Adipocyte (in vitro differentiated cells): ENCODE data around the gene HDLBP.

Source experiments
- DNase-seq: peaks from one replicate; pipeline ENCODE4 v3.0.0-alpha.2; 2015; ENCODE audit warnings: low read depth
- H3K27me3 ChIP-seq: replicated peaks from 2 replicates; pipeline ENCODE4 v1.7.0; 2013; ENCODE audit warnings: mild to moderate bottlenecking, low read length, moderate library complexity; ENCODE audit not compliant: control insufficient read depth, insufficient read depth
- H3K36me3 ChIP-seq: 2 replicates; pipeline ENCODE4 v1.7.0; 2013; ENCODE audit warnings: low read length, mild to moderate bottlenecking, moderate library complexity; ENCODE audit not compliant: control insufficient read depth, insufficient read depth, severe bottlenecking
- H3K4me1 ChIP-seq: 2 replicates; pipeline ENCODE4 v1.7.0; 2013; ENCODE audit warnings: mild to moderate bottlenecking, low read length, moderate library complexity; ENCODE audit not compliant: control insufficient read depth, insufficient read depth
- H3K4me3 ChIP-seq: 2 replicates; pipeline ENCODE4 v1.7.0; 2013; ENCODE audit warnings: mild to moderate bottlenecking, low read length, moderate library complexity
- H3K9ac ChIP-seq: 2 replicates; pipeline ENCODE4 v1.7.0; 2013; ENCODE audit warnings: mild to moderate bottlenecking, low read length, moderate library complexity
- H3K9me3 ChIP-seq: 2 replicates; pipeline ENCODE4 v1.7.0; 2013; ENCODE audit warnings: mild to moderate bottlenecking, low read length, moderate library complexity; ENCODE audit not compliant: control insufficient read depth

The HDLBP gene

GRCh38 chr2:241232736-241233575 lies 82.5 kb downstream of the HDLBP start:
- H3K4me1 ChIP-seq: no peaks in the 10 kb centered on the region
- H3K27me3 ChIP-seq: no peaks in the 10 kb centered on the region
- no peak overlapping the region for H3K4me3 ChIP-seq
- no peak for DNase-seq
- no peaks in the 10 kb centered on the region for H3K9me3 ChIP-seq
- peaks cover 98% of the 10 kb centered on the region for H3K36me3 ChIP-seq
- H3K9ac ChIP-seq: no peak overlapping the region

- no peaks in the 10 kb centered on the region for H3K27me3 ChIP-seq
- H3K4me3 ChIP-seq: no peak overlapping the region
- H3K36me3 ChIP-seq: peaks cover 96% of the 10 kb centered on the region
Observed at GRCh38 chr2:241230435-241230834, 85.0 kb downstream of the HDLBP start.

GRCh38 chr2:241229563-241230401 lies 85.7 kb downstream of the HDLBP start:
- DNase-seq: no peak
- H3K4me1 ChIP-seq: no peaks in the 10 kb centered on the region
- H3K36me3 ChIP-seq: peaks cover 94% of the 10 kb centered on the region
- H3K27me3 ChIP-seq: no peaks in the 10 kb centered on the region
- no peaks in the 10 kb centered on the region for H3K9me3 ChIP-seq
- no peak overlapping the region for H3K9ac ChIP-seq
- no peak overlapping the region for H3K4me3 ChIP-seq

More at GRCh38 chr2:241230435-241230834, 85.0 kb downstream of the HDLBP start:
- H3K9ac ChIP-seq: no peak overlapping the region
- no peaks in the 10 kb centered on the region for H3K9me3 ChIP-seq
- DNase-seq: no peak
- H3K4me1 ChIP-seq: no peaks in the 10 kb centered on the region

- Histone ChIP-seq H3K36me3 (peaks cover 86% of the 10 kb centered on the region), H3K4me1 (peaks cover 6% of the 10 kb centered on the region), H3K9ac (no peak overlapping the region), H3K27me3 (no peaks in the 10 kb centered on the region), H3K9me3 (no peaks in the 10 kb centered on the region), H3K4me3 (no peak overlapping the region)
- no peak for DNase-seq
Observed at GRCh38 chr2:241228860-241229516, 86.5 kb downstream of the HDLBP start.

- peaks cover 79% of the 10 kb centered on the region for H3K36me3 ChIP-seq
- H3K9me3 ChIP-seq: no peaks in the 10 kb centered on the region
- H3K27me3 ChIP-seq: no peaks in the 10 kb centered on the region
- H3K9ac ChIP-seq: no peak overlapping the region
- no peak for DNase-seq
- no peak overlapping the region for H3K4me3 ChIP-seq
- H3K4me1 ChIP-seq: peaks cover 9% of the 10 kb centered on the region
Observed at GRCh38 chr2:241228081-241228859, 87.2 kb downstream of the HDLBP start.

- no peak for DNase-seq
- Histone ChIP-seq H3K27me3 (no peaks in the 10 kb centered on the region), H3K36me3 (peaks cover 72% of the 10 kb centered on the region)
Observed at GRCh38 chr2:241227594-241227993, 87.9 kb downstream of the HDLBP start.

GRCh38 chr2:241226723-241227572 lies 88.5 kb downstream of the HDLBP start:
- Histone ChIP-seq H3K4me1 (peaks cover 9% of the 10 kb centered on the region), H3K4me3 (no peak overlapping the region), H3K36me3 (peaks cover 66% of the 10 kb centered on the region), H3K9me3 (no peaks in the 10 kb centered on the region), H3K27me3 (no peaks in the 10 kb centered on the region), H3K9ac (no peak overlapping the region)
- no peak for DNase-seq

More at GRCh38 chr2:241227594-241227993, 87.9 kb downstream of the HDLBP start:
- Histone ChIP-seq H3K9ac (no peak overlapping the region), H3K4me3 (no peak overlapping the region), H3K4me1 (peaks cover 9% of the 10 kb centered on the region), H3K9me3 (no peaks in the 10 kb centered on the region)

- peaks cover 9% of the 10 kb centered on the region for H3K4me1 ChIP-seq
- DNase-seq: no peak
- peaks cover 58% of the 10 kb centered on the region for H3K36me3 ChIP-seq
- H3K9me3 ChIP-seq: no peaks in the 10 kb centered on the region
- H3K4me3 ChIP-seq: no peak overlapping the region
- H3K27me3 ChIP-seq: no peaks in the 10 kb centered on the region
- H3K9ac ChIP-seq: no peak overlapping the region
Observed at GRCh38 chr2:241225983-241226382, 89.5 kb downstream of the HDLBP start.

- Histone ChIP-seq H3K9ac (no peak overlapping the region), H3K4me3 (no peak overlapping the region), H3K27me3 (no peaks in the 10 kb centered on the region), H3K9me3 (no peaks in the 10 kb centered on the region), H3K36me3 (peaks cover 54% of the 10 kb centered on the region), H3K4me1 (peaks cover 9% of the 10 kb centered on the region)
- no peak for DNase-seq
Observed at GRCh38 chr2:241225545-241225944, 89.9 kb downstream of the HDLBP start.

- Histone ChIP-seq H3K27me3 (no peaks in the 10 kb centered on the region), H3K9ac (no peak overlapping the region), H3K4me3 (no peak overlapping the region), H3K9me3 (no peaks in the 10 kb centered on the region), H3K36me3 (peaks cover 48% of the 10 kb centered on the region), H3K4me1 (peaks cover 9% of the 10 kb centered on the region)
- no peak for DNase-seq
Observed at GRCh38 chr2:241224851-241225438, 90.5 kb downstream of the HDLBP start.
